A549 (cell line): ENCODE measurements around the gene MAP3K9.

ENCODE experiments used
- CEBPB ChIP-seq, 2 experiments: fragments of >200 bp in 1 of 2; sonication (Bioruptor Twin) in 1 of 2; formaldehyde crosslinking in 1 of 2; IDR thresholded peaks; 2 replicates each; pipeline ENCODE4 v1.6.1; 2012 to 2016
- CHD4 ChIP-seq: fragments of 200-600 bp; sonication (generic); IDR thresholded peaks from 2 replicates; pipeline ENCODE4 v1.6.1; 2016; ENCODE audit warnings: antibody characterized with exemption, mild to moderate bottlenecking, borderline replicate concordance
- CTCF ChIP-seq: fragments of >200 bp; sonication (Bioruptor Twin); formaldehyde crosslinking; IDR thresholded peaks from 3 replicates; pipeline ENCODE4 v1.5.1; 2016
- EP300 ChIP-seq, 2 experiments: fragments of >200 bp; sonication (Bioruptor Twin); formaldehyde crosslinking; IDR thresholded peaks; 2 replicates in 1 of 2; 3 replicates in 1 of 2; pipeline ENCODE4 v1.6.1; 2016 to 2017
- ESRRA ChIP-seq: fragments of 150-350 bp; IDR thresholded peaks from 2 replicates; pipeline ENCODE4 v1.6.1; 2014; ENCODE audit warnings: mild to moderate bottlenecking, low read length, borderline replicate concordance
- FOXS1 ChIP-seq: fragments of 250-450 bp; sonication (Bioruptor Pico); IDR thresholded peaks from 2 replicates; pipeline ENCODE4 v1.5.0; 2020; ENCODE audit warnings: mild to moderate bottlenecking, moderate library complexity
- JUN ChIP-seq, 2 experiments: fragments of >200 bp; sonication (Bioruptor Twin); formaldehyde crosslinking; IDR thresholded peaks; 2 replicates in 1 of 2; 3 replicates in 1 of 2; pipeline ENCODE4 v1.6.1; 2016 to 2017
- KDM1A ChIP-seq: fragments of 200-600 bp; sonication (generic); IDR thresholded peaks from 2 replicates; pipeline ENCODE4 v1.6.1; 2016; ENCODE audit warnings: low read depth, mild to moderate bottlenecking
- MAFK ChIP-seq: fragments of 450-650 bp; IDR thresholded peaks from 2 replicates; pipeline ENCODE4 v1.6.1; 2014; ENCODE audit not compliant: partially characterized antibody
- PBX3 ChIP-seq: IDR thresholded peaks from 2 replicates; pipeline ENCODE4 v1.6.1; 2012
- RAD21 ChIP-seq, 2 experiments: fragments of >200 bp in 1 of 2; sonication (Bioruptor Twin) in 1 of 2; formaldehyde crosslinking in 1 of 2; IDR thresholded peaks in 1 of 2; conservative IDR thresholded peaks in 1 of 2; 2 replicates in 1 of 2; 3 replicates in 1 of 2; pipeline ENCODE4 v1.6.1; 2012 to 2018; ENCODE audit warnings: inconsistent platforms in 1 of 2
- RARB ChIP-seq: fragments of 250-450 bp; sonication (Bioruptor Pico); IDR thresholded peaks from 2 replicates; pipeline ENCODE4 v1.8.0; 2021; ENCODE audit warnings: mild to moderate bottlenecking, moderate library complexity
- USF2 ChIP-seq: fragments of 450-650 bp; IDR thresholded peaks from 2 replicates; pipeline ENCODE4 v1.6.1; 2014; ENCODE audit warnings: antibody characterized with exemption
- ZFP36 ChIP-seq: fragments of 450-650 bp; IDR thresholded peaks from 2 replicates; pipeline ENCODE4 v1.6.1; 2014; ENCODE audit warnings: borderline replicate concordance; ENCODE audit not compliant: partially characterized antibody

- TF ChIP-seq CTCF (no peak), PBX3 (no peak), EP300 (IDR thresholded peaks at IDR 0.05) (no peak), RAD21 (conservative IDR thresholded peaks at IDR 0.05 in 1 of 2, IDR thresholded peaks at IDR 0.05 in 1 of 2) (no peak), MAFK (no peak), CEBPB (IDR thresholded peaks at IDR 0.05) (no peak), FOXS1 (CRISPR knock-in tag) (no peak), ESRRA (no peak), ZFP36 (no peak), USF2 (no peak), KDM1A (no peak), RARB (no peak), JUN (IDR thresholded peaks at IDR 0.05) (no peak), CHD4 (no peak)
Measured at GRCh38 chr14:70788898-70789297, 20.4 kb downstream of the MAP3K9 start.
